ENCODE measurements around the gene ABLIM2. TPM values are rescaled to one million over a fixed set of nuclear protein-coding genes. Genes with fewer than 3 reads are reported as not detected.

Gene ABLIM2
- total and polyA plus RNA-seq, 2 of the 8 experiments (the other 6 are each of a cell fraction or from before 2014, with no cell fraction given) = 2.8 to 3.0 TPM

GRCh38 chr4:7962609-7963508, 195.8 kb downstream of the ABLIM2 start:
- no peak overlapping the region for H3K56ac ChIP-seq (replicated peaks; ENCODE audit: insufficient read length, low read depth, low read length)
- no peak overlapping the region for H3K14ac ChIP-seq (ENCODE audit: insufficient read length)
- 0 out of 2 replicates have a peak overlapping the region, but pooled peaks have one; percentile 72 for H2BK15ac ChIP-seq (ENCODE audit: low read length)
- H2BK20ac ChIP-seq (ENCODE audit: low read length) = no peak overlapping the region; the same call in 1 of the 2 replicates
- no peak overlapping the region for H3K9ac ChIP-seq (replicated peaks in 1 of 4; ENCODE audit: extremely low read depth in 1 of 4, low read depth in 3 of 4, low read length in 3 of 4)
- no peak overlapping the region for H3K4me3 ChIP-seq (ENCODE audit: extremely low read depth in 1 of 4, insufficient read depth in 2 of 4, low read depth in 3 of 4, low read length in 4 of 4)
- 0 out of 2 replicates have a peak overlapping the region, but pooled peaks have one; percentile 16 for H2BK5ac ChIP-seq (ENCODE audit: low read depth, low read length)
- H4K5ac ChIP-seq (ENCODE audit: insufficient read length, low read depth, low read length) = no peak overlapping the region
- no peaks in the 10 kb centered on the region for H4K20me1 ChIP-seq (replicated peaks in 1 of 2; ENCODE audit: control insufficient read depth in 1 of 2, insufficient read depth in 2 of 2, low read length in 2 of 2)
- DNase-seq (ENCODE audit: low read depth in 1 of 2, low spot score in 2 of 2) (no peak), FAIRE-seq (no peak)
- no peaks in the 10 kb centered on the region for H3K9me3 ChIP-seq (ENCODE audit: insufficient read depth in 2 of 2, low read depth in 1 of 2, low read length in 1 of 2)
- H3K23me2 ChIP-seq (ENCODE audit: low read depth, low read length) = no peaks in the 10 kb centered on the region
- no peak overlapping the region for H2AFZ ChIP-seq (ENCODE audit: low read length)
- ChIA-PET CTCF (ENCODE audit: partially characterized antibody) (interaction anchor here (0.7 to 4.3 kb wide), 7 partner anchors 10 to 205 kb away, joined by 3 to 28 read pairs (median 3); no protein-coding TSS in a partner anchor), POLR2A (ENCODE audit: partially characterized antibody) (no interaction called here)
- WGBS, 2 experiments (ENCODE audit: extremely low coverage in 1 of 2, insufficient coverage in 1 of 2, insufficient read length in 1 of 2, insufficient replicate concordance in 2 of 2, low coverage in 1 of 2, low lambda C conversion rate in 2 of 2, missing lambda C conversion rate in 1 of 2) = 88% methylated on average over 17 of the region's 17 CpGs; no CpG with 5 or more reads in 1 of the 2 experiments
- H4K8ac ChIP-seq (ENCODE audit: extremely low read depth, insufficient read depth, low read length) = no peak overlapping the region
- H2BK120ac ChIP-seq (replicated peaks; ENCODE audit: low read depth, low read length) = no peak overlapping the region
- peak overlapping the region; percentile 25 for H4K91ac ChIP-seq (replicated peaks; ENCODE audit: insufficient read length, low read length)
- H3K23ac ChIP-seq (ENCODE audit: insufficient read length) = no peak overlapping the region
- H3K79me2 ChIP-seq (ENCODE audit: control insufficient read depth in 1 of 2, insufficient read depth in 2 of 2, low read length in 2 of 2) = no peaks in the 10 kb centered on the region
- no peak overlapping the region for H3K4me2 ChIP-seq (ENCODE audit: insufficient read depth in 1 of 2, low read depth in 2 of 2, low read length in 2 of 2)
- H2AK5ac ChIP-seq (ENCODE audit: low read depth, low read length) = peak overlapping the region; percentile 82; the same call in 1 of the 2 replicates
- peaks cover 3 to 9% (median 5%) of the 10 kb centered on the region in 4 experiments for H3K4me1 ChIP-seq (replicated peaks in 1 of 4; ENCODE audit: control insufficient read depth in 3 of 4, insufficient read depth in 4 of 4, low read length in 3 of 4)
- H3K27ac ChIP-seq (ENCODE audit: low read depth, low read length) = no peak overlapping the region
- H3K27me3 ChIP-seq (replicated peaks in 1 of 4; ENCODE audit: control insufficient read depth in 3 of 4, extremely low read depth in 1 of 4, insufficient read depth in 3 of 4, low read length in 3 of 4) = no peaks in the 10 kb centered on the region
- H3K36me3 ChIP-seq (ENCODE audit: control insufficient read depth in 2 of 4, insufficient read depth in 4 of 4, low read length in 3 of 4) = no peaks in the 10 kb centered on the region
- TF ChIP-seq, protein P1, sequence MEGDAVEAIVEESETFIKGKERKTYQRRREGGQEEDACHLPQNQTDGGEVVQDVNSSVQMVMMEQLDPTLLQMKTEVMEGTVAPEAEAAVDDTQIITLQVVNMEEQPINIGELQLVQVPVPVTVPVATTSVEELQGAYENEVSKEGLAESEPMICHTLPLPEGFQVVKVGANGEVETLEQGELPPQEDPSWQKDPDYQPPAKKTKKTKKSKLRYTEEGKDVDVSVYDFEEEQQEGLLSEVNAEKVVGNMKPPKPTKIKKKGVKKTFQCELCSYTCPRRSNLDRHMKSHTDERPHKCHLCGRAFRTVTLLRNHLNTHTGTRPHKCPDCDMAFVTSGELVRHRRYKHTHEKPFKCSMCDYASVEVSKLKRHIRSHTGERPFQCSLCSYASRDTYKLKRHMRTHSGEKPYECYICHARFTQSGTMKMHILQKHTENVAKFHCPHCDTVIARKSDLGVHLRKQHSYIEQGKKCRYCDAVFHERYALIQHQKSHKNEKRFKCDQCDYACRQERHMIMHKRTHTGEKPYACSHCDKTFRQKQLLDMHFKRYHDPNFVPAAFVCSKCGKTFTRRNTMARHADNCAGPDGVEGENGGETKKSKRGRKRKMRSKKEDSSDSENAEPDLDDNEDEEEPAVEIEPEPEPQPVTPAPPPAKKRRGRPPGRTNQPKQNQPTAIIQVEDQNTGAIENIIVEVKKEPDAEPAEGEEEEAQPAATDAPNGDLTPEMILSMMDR (IDR thresholded peaks at IDR 0.05; ENCODE audit: control extremely low read depth in 1 of 3, insufficient read depth in 1 of 3, low read depth in 1 of 3, low read length in 3 of 3) = no peak
- TF ChIP-seq GABPA (IDR thresholded peaks at IDR 0.05; ENCODE audit: borderline replicate concordance, insufficient read depth, low read length) (no peak), TEAD4 (IDR thresholded peaks at IDR 0.05; ENCODE audit: low read depth, low read length) (no peak), SIX5 (IDR thresholded peaks at IDR 0.05; ENCODE audit: low read depth, low read length) (no peak), NRF1 (IDR thresholded peaks at IDR 0.05; ENCODE audit: low read depth, low read length) (no peak), KDM5A (IDR thresholded peaks at IDR 0.05; ENCODE audit: low read length) (no peak), POLR2AphosphoS5 (IDR thresholded peaks at IDR 0.05; ENCODE audit: low read depth, low read length) (no peak), ZNF274 (IDR thresholded peaks at IDR 0.05; ENCODE audit: borderline replicate concordance, extremely low read depth, low read length) (no peak)
- H3K4ac ChIP-seq (replicated peaks; ENCODE audit: insufficient read length, low read depth, low read length) = no peak overlapping the region
- H2BK12ac ChIP-seq (ENCODE audit: low read depth, low read length) = no peak overlapping the region; the same call in 1 of the 2 replicates
- no peaks in the 10 kb centered on the region for H3K79me1 ChIP-seq (ENCODE audit: low read depth, low read length)
- no peak overlapping the region for H3K18ac ChIP-seq (ENCODE audit: extremely low read depth, low read length)

Data from H1 (cell line).